ENCODE measurements around the gene ZNRF3.

- TF ChIP-seq CTCF (IDR thresholded peaks at IDR 0.05) = no peak
- TF ChIP-seq POLR2AphosphoS5 (IDR thresholded peaks at IDR 0.05) = no peak
- TF ChIP-seq POLR2A (IDR thresholded peaks at IDR 0.05) = no peak
- TF ChIP-seq EP300 (IDR thresholded peaks at IDR 0.05) = no peak
Observed at GRCh38 chr22:28869736-28870135, 13.6 kb upstream of the ZNRF3 start.
